Esophagus (tissue), 2 donors: Measurements from ENCODE around the gene HOXD11. TPM values are rescaled to one million over a fixed set of nuclear protein-coding genes. Genes with fewer than 3 reads are reported as not detected.

Source experiments
- H3K27ac ChIP-seq, 2 donors: one replicate each; pipeline ENCODE4 v1.5.1; 2013; ENCODE audit warnings: low read depth in 2 of 2, mild to moderate bottlenecking in 2 of 2, inconsistent platforms in 1 of 2, low read length in 1 of 2, moderate library complexity in 1 of 2
- H3K27me3 ChIP-seq, 2 donors: one replicate each; pipeline ENCODE4 v1.6.1; 2013; ENCODE audit warnings: low read length in 2 of 2, control low read depth in 1 of 2, mild to moderate bottlenecking in 1 of 2; ENCODE audit not compliant: insufficient read depth in 2 of 2, control insufficient read depth in 1 of 2
- H3K36me3 ChIP-seq, 2 donors: one replicate each; pipeline ENCODE4 v1.6.1; 2013; ENCODE audit warnings: low read length in 1 of 2; ENCODE audit not compliant: control insufficient read depth in 2 of 2, insufficient read depth in 2 of 2
- H3K4me1 ChIP-seq, 2 donors: one replicate each; pipeline ENCODE4 v1.6.1; 2013; ENCODE audit warnings: low read length in 1 of 2; ENCODE audit not compliant: control insufficient read depth in 2 of 2, insufficient read depth in 2 of 2
- H3K4me3 ChIP-seq, 2 donors: one replicate each; pipeline ENCODE4 v1.5.1; 2013; ENCODE audit warnings: low read length in 2 of 2, mild to moderate bottlenecking in 2 of 2, low read depth in 1 of 2, moderate library complexity in 1 of 2
- H3K9me3 ChIP-seq, 2 donors: one replicate each; pipeline ENCODE4 v1.6.1; 2013; ENCODE audit warnings: mild to moderate bottlenecking in 2 of 2, low read depth in 1 of 2, low read length in 1 of 2, moderate library complexity in 1 of 2; ENCODE audit not compliant: control insufficient read depth in 2 of 2, insufficient read depth in 1 of 2
- WGBS, 2 donors: extraction: QIAGEN DNeasy Blood & Tissue Kit; methylation state at CpG; one replicate each; pipeline ENCODE4 v1.1.7; 2013; 5-methylcytosine and 5-hydroxymethylcytosine counted together
- polyA plus RNA-seq, 2 donors: library from polyadenylated mRNA; stranded (reverse); fragments of 200-250 nt; gene quantifications; one replicate each; pipeline ENCODE4 v1.2.3, GENCODE V29; 2013
- donor health status: healthy with polysubstance abuse.
- donor health status: Bipolar disorder and iron deficiency.

HOXD11 gene
- polyA plus RNA-seq, 2 donors, result 0.08 TPM; not detected in 1

GRCh38 chr2:176151442-176152287 is 44.6 kb downstream of the HOXD11 start, which contains the start of gene HOXD4:
Gene HOXD4 (plus strand): TSS chr2:176151550. CDS start chr2:176151634, 84 bp downstream.
- peaks cover 4 to 44% of the 10 kb centered on the region in 2 donors for H3K27me3 ChIP-seq
- no peaks in the 10 kb centered on the region for H3K36me3 ChIP-seq
- 14 to 18% methylated on average over 50 to 55 of the region's 55 CpGs for WGBS, 2 donors
- peaks cover 0 to 3% of the 10 kb centered on the region in 2 donors for H3K4me1 ChIP-seq
- peaks cover 2 to 12% of the 10 kb centered on the region in 2 donors for H3K9me3 ChIP-seq
- no peak within 1 kb of the TSS for H3K27ac ChIP-seq
- peak within 1 kb of the TSS in 1 of 2 donors; percentile 7 for H3K4me3 ChIP-seq

GRCh38 chr2:176152350-176153181 is 45.5 kb downstream of the HOXD11 start:
- peaks cover 4 to 43% of the 10 kb centered on the region in 2 donors for H3K27me3 ChIP-seq
- no peaks in the 10 kb centered on the region for H3K36me3 ChIP-seq
- H3K9me3 ChIP-seq, result peaks cover 2 to 10% of the 10 kb centered on the region in 2 donors
- no peak overlapping the region for H3K27ac ChIP-seq
- 16 to 24% methylated on average over 48 of the region's 48 CpGs for WGBS, 2 donors
- H3K4me1 ChIP-seq, result peaks cover 0 to 3% of the 10 kb centered on the region in 2 donors
- H3K4me3 ChIP-seq, result no peak overlapping the region

- 33 to 39% methylated on average over 11 of the region's 11 CpGs for WGBS, 2 donors
- H3K9me3 ChIP-seq, result peaks cover under 1 to 6% of the 10 kb centered on the region in 2 donors
- H3K4me3 ChIP-seq, result no peak overlapping the region
- H3K27me3 ChIP-seq, result peaks cover 4 to 55% of the 10 kb centered on the region in 2 donors
- H3K36me3 ChIP-seq, result no peaks in the 10 kb centered on the region
- H3K4me1 ChIP-seq, result peaks cover 0 to 5% of the 10 kb centered on the region in 2 donors
- H3K27ac ChIP-seq, result no peak overlapping the region
These were observed 47.6 kb downstream of the HOXD11 start for GRCh38 chr2:176154576-176155252.

GRCh38 chr2:176155356-176156044 is 48.4 kb downstream of the HOXD11 start:
- Histone ChIP-seq H3K9me3 (peaks cover 0 to 7% of the 10 kb centered on the region in 2 donors), H3K36me3 (no peaks in the 10 kb centered on the region), H3K27me3 (peaks cover 4 to 63% of the 10 kb centered on the region in 2 donors), H3K27ac (no peak overlapping the region), H3K4me1 (peaks cover 3 to 10% of the 10 kb centered on the region in 2 donors), H3K4me3 (no peak overlapping the region)
- 21 to 26% methylated on average over 6 of the region's 6 CpGs for WGBS, 2 donors

- H3K27me3 ChIP-seq, result peaks cover 3 to 64% of the 10 kb centered on the region in 2 donors
- H3K4me3 ChIP-seq, result no peak overlapping the region
- peaks cover 0 to 6% of the 10 kb centered on the region in 2 donors for H3K9me3 ChIP-seq
- 25 to 40% methylated on average over 8 of the region's 8 CpGs for WGBS, 2 donors
- peaks cover 3 to 10% of the 10 kb centered on the region in 2 donors for H3K4me1 ChIP-seq
- H3K27ac ChIP-seq, result no peak overlapping the region
- no peaks in the 10 kb centered on the region for H3K36me3 ChIP-seq
These were observed 49.3 kb downstream of the HOXD11 start for GRCh38 chr2:176156301-176156806.

GRCh38 chr2:176156807-176157498 is 49.9 kb downstream of the HOXD11 start, which contains the start of gene HOXD3:
Gene HOXD3 (plus strand): TSS chr2:176157307. CDS start chr2:176169115, 11,808 bp downstream.
- Histone ChIP-seq H3K4me1 (peaks cover 3 to 10% of the 10 kb centered on the region in 2 donors), H3K36me3 (no peaks in the 10 kb centered on the region), H3K9me3 (peaks cover 0 to 6% of the 10 kb centered on the region in 2 donors), H3K27me3 (peaks cover 4 to 63% of the 10 kb centered on the region in 2 donors), H3K4me3 (peak within 1 kb of the TSS in 1 of 2 donors; percentile 13), H3K27ac (no peak within 1 kb of the TSS)
- 10 to 16% methylated on average over 48 of the region's 48 CpGs for WGBS, 2 donors

GRCh38 chr2:176157499-176158185 is 50.6 kb downstream of the HOXD11 start:
- H3K27ac ChIP-seq, result no peak overlapping the region
- H3K4me3 ChIP-seq, result peak overlapping the region in 1 of 2 donors; percentile 13
- 16 to 23% methylated on average over 43 of the region's 43 CpGs for WGBS, 2 donors
- H3K4me1 ChIP-seq, result peaks cover 3 to 9% of the 10 kb centered on the region in 2 donors
- peaks cover 0 to 6% of the 10 kb centered on the region in 2 donors for H3K9me3 ChIP-seq
- H3K27me3 ChIP-seq, result peaks cover 8 to 65% of the 10 kb centered on the region in 2 donors
- H3K36me3 ChIP-seq, result no peaks in the 10 kb centered on the region

GRCh38 chr2:176158186-176158591 is 51.1 kb downstream of the HOXD11 start:
- Histone ChIP-seq H3K4me1 (peaks cover 3 to 9% of the 10 kb centered on the region in 2 donors), H3K36me3 (no peaks in the 10 kb centered on the region), H3K27me3 (peaks cover 8 to 65% of the 10 kb centered on the region in 2 donors), H3K4me3 (no peak overlapping the region), H3K27ac (no peak overlapping the region), H3K9me3 (peaks cover 0 to 6% of the 10 kb centered on the region in 2 donors)
- WGBS, 2 donors, result 18 to 20% methylated on average over 22 of the region's 22 CpGs
